Measurements from ENCODE around the gene B4GALT7.
"Not testable (repeated sequence)": the region's sequence is repeated elsewhere in the genome, so short reads cannot be mapped to it uniquely, and the experiment has no call there.

The B4GALT7 gene

DNA sequence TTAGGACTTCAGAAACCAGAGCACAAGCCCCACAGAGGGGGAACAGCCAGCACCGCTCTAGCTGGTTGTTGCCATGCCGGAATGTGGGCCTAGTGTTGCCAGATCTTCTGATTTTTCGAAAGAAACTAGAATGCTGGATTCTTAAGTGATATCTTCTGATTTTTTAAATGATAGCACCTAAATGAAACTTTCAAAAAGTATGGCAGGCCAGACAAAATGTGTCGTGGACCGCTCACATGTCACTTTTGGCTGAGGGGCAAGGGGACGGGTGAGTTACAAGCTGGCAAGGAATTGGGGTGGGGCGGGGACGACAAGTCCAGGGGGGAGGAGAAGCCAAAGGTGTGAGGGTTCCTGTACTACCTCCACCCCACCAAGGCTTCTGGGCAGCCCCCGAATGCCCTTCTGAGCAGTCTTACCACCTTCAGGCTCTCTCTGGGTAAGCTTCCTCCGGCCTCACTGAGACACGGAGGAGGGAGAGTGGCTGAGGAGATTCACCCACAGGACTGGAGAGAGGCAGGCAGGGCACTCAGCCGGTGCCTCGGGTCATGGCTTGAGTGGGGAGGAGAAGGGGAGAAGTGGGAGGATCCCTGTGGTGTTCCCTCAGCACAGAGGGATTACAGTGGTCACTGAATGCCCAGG, 10.3 kb downstream of the B4GALT7 start:
- no peak for DNase-seq

DNA sequence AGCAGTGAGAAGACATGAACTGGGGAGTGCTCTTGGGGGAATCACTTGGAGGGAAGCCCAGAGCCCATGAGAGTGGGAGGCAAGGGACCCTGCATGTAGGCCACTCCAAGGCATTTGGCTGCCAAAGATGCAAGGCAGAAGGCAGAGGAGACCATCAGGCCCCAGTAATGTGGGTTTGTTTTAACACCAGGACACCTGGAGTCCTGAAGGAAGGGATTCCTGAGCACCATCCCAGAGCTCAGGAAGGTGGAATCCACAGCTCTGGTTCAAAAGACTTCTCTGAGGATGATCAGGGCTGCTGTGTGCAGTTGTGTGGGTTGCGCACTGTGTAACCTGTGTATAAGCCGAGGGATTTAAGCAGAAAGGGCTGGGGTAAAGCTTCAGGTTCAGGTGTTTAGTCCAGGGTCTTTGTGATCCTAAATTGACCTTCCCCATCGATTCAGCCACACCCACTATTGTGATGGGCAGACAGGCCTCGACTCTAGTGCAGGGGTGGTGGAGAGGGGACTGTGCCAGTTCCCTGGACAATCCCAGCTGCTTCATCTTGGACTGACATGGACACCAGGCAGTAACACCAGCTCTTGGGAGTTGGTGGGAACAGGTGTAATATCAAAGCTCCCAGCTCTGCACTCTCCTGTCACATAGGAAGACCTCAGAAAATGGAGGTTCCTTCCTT, 11.0 kb downstream of the B4GALT7 start:
- DNase-seq, result no peak

DNA sequence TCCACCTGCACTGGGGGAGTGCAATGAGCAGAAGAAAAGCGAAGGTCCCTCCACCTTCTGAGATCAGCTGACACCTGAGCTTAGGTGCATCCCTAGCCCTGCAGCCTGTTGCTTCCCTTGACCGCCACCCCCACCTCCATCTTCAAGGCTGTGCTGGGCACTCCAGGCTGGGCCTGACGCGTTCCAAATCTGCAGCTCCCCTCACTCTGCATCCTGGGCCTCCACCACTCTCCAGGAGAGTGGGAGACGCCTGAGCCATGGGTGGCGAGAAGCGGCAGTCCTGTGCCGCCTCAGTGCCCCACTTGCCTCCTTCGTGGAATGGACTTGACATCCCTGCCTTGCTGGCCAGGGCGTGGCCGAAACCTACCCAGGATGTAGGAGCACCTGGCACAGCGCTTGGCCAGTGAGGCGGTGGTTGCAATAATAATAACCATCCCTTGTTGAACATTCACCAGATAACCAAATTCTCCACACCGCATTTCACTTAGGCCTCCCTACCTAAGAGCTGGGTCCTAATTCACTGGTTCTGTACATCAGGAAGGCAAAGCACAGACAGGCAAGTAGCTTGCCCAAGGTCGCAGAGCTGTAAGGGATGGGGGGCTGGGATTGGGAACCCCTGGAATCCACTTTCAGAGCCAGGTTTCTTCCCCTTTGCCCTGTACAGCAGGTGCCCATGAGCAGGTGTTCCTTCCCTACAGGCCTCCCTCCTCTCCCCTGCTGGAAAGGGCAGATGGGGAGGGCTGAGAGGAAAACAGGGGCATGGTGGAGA, 11.7 kb downstream of the B4GALT7 start:
- DNase-seq, result no peak

DNA sequence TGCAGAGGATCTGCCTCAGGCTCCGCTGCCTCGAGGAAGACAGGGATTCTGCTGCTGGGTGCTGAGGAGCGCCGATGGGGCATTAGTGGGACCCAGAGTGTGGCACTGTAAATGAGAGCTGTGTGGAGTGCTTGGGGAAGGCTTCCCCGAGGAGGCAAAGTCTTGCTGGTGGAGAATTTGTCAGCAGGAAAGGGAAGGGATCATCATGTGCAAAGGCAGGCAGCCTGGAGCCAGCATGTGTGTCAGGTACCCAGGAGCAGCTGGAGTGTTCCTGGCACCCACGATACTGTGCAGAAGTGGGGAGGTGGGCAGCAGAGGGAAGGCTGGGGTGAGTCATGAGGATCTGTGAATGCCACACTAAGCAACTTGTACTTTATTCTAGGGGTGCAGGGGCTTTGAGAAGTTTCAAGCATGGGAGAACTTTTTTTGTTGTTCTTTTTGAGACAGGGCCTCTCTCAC, 12.3 kb downstream of the B4GALT7 start:
- DNase-seq, result no peak

DNA sequence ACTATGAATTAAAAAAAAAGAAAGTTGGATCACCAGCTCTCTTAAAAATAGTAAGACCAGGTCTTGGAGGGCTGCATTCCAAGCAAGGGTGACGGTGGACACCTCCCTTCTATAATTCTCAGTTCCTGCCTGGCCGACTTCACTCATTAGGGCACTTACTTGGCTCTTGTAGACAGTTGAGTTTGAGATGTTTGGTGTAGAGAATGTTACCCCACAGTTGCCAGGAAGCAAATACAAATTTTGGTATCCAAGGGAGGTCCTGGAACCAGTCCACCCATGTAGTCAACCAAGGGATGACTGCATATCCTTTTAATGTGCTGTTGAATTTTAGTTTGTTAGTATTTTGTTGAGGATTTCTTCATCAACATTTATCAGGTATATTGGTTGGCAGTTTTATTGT, 20.6 kb downstream of the B4GALT7 start:
- DNase-seq, result no peak

DNA sequence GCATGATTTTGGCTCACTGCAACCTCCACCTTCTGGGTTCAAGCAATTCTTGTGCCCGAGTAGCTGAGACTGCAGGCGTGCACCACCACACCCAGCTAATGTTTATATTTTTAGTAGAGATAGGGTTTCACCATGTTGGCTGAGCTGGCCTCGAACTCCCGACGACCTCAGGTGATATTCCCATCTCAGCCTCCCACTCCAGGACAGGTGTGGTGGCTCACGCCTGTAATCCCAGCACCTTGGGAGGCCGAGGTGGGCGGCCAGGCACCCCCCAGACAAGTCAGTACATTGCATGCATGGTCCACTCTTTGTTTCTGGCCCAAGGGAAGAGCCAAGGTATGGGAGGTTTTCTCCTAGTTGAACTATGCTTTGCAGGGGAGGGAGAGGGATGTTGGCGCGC, 24.2 kb downstream of the B4GALT7 start:
- not testable (repeated sequence) for DNase-seq

DNA sequence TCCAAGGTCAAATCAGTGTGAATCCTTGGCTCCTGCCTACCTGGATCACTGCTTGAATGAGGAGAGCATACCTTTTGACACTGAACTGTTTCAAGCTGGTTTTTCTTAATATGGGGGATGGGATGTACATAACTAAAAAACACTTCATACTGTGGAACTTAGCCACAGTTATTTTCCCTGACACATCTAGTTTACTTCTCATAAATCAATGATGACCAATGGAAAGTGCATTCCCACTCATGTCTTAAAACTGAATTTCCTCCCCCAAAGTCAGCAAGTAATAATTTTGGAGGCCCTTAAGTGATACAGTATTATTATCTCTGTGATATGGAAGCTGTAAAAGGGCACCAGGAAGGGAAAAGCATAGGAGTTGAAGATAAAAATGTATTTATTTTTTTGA, 30.3 kb downstream of the B4GALT7 start:
- not testable (repeated sequence) for DNase-seq

DNA sequence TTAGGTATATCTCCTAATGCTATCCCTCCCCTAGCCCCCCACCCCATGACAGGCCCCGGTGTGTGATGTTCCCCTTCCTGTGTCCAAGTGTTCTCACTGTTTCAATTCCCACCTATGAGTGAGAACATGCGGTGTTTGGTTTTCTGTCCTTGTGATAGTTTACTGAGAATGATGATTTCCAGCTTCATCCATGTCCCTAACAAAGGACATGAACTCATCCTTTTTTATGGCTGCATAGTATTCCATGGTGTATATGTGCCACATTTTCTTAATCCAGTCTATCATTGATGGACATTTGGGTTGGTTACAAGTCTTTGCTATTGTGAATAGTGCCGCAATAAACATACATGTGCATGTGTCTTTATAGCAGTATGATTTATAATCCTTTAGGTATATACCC, 35.0 kb downstream of the B4GALT7 start:
- DNase-seq, result not testable (repeated sequence)

DNA sequence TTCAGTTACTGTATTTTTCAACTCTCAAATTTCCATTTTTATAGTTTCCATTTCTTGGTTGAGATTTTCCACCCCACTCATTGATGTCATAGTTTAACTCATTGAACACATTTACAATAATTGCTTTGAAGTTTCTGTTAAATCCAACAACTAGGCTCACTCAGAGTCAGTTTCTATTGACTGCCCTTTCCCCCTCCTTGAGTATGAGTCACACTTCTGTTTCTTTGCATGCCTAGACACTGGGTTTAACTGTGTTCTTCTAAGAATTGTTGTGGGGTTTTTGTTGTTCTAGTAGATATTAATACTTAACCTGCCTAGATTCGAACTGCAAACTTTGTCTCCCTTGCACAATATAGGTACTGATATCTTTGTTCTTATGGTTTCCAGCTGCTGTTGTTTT, 45.5 kb downstream of the B4GALT7 start:
- not testable (repeated sequence) for DNase-seq

DNA sequence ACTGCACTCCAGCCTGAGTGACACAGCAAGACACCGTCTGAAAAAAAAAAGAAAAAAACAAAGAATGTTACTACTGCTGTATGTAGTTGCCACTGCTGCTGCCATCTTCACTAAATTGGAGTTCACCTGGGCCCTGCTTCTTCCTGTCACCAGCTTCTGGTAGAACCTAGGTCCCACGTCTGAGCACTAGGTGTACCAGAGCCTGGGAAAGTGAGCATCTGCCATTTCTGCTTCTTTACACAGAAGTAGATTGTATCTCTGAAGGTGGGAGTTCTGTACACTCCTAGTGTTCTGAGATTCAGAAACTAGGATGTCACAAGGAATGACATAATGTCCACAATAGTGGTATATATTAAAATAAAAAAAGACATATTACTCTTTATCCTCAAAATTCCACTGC, 51.3 kb downstream of the B4GALT7 start:
- DNase-seq, result not testable (repeated sequence)

DNA sequence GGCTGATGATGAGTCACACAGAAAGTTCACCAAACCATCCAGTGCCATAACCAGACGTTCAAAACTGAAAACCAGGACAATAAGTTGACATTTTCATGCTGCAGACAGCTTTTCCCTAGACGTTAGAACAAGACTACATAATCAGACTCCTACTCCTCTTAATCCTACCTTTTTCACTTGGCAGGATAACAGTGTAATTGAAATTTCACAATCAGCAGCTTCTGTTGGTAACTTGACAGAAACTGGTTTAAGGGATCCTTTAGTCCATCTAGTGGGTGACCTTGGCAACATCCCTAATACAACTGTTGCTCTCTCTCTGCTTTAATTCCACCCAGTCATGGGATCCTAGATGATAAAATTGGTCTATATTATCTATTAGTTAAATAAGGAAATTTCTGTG, 57.9 kb downstream of the B4GALT7 start:
- DNase-seq, result not testable (repeated sequence)

DNA sequence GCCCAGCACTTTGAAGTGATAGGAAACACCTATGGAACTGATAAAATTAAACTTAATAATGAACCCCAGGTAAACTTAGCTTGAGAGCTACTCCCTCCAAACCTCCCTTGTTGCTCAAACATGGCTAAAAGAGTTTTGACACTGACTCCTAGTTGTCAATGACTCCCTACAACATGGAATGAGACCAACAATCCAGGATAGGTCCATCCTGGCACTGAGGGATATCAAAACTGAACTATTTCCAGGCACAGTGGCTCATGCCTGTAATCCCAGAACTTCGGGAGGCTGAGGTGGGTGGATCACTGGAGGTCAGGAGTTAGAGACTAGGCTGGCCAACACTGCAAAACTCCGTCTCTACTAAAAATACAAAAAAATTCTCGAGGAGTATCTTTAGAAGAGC, 58.6 kb downstream of the B4GALT7 start:
- not testable (repeated sequence) for DNase-seq
